ENCODE measurements around the gene TADA3. TPM values are rescaled to one million over a fixed set of nuclear protein-coding genes. Genes with fewer than 3 reads are reported as not detected.

Gene TADA3
- total and polyA plus RNA-seq, 9 of the 15 experiments (the other 6 are each of a cell fraction or from before 2014, with no cell fraction given) = 4.1 to 110 (median 74.8) TPM

DNA sequence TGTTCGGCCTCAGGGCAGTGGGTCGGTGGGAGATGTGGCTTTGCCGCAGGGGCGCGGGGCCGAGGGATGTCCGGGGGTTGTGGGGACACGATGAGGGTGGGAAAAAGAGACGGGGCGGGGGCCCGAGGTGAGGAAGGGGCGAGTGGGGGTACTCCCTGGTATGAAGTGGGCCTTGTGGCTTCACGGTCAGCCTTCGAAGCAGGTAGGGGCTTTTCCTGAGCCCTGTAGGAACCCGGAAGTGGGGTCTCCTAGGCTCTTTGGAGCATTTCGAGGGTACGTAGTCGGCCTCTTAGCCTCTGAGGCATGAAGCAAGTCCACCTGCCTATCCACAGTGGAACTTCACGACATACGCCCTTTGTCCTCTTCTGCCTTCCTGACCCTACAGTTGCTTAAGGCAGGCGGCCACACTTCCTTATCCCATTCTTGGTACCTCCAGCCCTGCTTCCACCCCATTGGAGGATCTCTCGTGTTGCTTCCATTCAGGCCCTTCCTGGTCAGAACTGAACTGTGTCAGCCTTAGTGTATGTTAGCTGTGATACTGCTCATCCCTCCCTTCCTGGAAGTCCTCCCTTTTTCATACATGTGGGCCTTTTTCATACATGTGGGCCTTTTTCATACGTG lies 998 bp upstream of the TADA3 start (continued):
- TF ChIP-seq, protein P1, sequence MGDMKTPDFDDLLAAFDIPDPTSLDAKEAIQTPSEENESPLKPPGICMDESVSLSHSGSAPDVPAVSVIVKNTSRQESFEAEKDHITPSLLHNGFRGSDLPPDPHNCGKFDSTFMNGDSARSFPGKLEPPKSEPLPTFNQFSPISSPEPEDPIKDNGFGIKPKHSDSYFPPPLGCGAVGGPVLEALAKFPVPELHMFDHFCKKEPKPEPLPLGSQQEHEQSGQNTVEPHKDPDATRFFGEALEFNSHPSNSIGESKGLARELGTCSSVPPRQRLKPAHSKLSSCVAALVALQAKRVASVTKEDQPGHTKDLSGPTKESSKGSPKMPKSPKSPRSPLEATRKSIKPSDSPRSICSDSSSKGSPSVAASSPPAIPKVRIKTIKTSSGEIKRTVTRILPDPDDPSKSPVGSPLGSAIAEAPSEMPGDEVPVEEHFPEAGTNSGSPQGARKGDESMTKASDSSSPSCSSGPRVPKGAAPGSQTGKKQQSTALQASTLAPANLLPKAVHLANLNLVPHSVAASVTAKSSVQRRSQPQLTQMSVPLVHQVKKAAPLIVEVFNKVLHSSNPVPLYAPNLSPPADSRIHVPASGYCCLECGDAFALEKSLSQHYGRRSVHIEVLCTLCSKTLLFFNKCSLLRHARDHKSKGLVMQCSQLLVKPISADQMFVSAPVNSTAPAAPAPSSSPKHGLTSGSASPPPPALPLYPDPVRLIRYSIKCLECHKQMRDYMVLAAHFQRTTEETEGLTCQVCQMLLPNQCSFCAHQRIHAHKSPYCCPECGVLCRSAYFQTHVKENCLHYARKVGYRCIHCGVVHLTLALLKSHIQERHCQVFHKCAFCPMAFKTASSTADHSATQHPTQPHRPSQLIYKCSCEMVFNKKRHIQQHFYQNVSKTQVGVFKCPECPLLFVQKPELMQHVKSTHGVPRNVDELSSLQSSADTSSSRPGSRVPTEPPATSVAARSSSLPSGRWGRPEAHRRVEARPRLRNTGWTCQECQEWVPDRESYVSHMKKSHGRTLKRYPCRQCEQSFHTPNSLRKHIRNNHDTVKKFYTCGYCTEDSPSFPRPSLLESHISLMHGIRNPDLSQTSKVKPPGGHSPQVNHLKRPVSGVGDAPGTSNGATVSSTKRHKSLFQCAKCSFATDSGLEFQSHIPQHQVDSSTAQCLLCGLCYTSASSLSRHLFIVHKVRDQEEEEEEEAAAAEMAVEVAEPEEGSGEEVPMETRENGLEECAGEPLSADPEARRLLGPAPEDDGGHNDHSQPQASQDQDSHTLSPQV (IDR thresholded peaks at IDR 0.05) = no peak
- TF ChIP-seq, protein P2, sequence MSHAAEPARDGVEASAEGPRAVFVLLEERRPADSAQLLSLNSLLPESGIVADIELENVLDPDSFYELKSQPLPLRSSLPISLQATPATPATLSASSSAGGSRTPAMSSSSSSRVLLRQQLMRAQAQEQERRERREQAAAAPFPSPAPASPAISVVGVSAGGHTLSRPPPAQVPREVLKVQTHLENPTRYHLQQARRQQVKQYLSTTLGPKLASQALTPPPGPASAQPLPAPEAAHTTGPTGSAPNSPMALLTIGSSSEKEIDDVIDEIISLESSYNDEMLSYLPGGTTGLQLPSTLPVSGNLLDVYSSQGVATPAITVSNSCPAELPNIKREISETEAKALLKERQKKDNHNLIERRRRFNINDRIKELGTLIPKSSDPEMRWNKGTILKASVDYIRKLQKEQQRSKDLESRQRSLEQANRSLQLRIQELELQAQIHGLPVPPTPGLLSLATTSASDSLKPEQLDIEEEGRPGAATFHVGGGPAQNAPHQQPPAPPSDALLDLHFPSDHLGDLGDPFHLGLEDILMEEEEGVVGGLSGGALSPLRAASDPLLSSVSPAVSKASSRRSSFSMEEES (CRISPR knock-in tag; IDR thresholded peaks at IDR 0.05) = no peak
- TF ChIP-seq RFX7 (CRISPR knock-in tag; IDR thresholded peaks at IDR 0.05) (no peak), ERF (CRISPR knock-in tag; IDR thresholded peaks at IDR 0.05) (no peak), CC2D1A (IDR thresholded peaks at IDR 0.05) (no peak)
- TF ChIP-seq, protein P3, sequence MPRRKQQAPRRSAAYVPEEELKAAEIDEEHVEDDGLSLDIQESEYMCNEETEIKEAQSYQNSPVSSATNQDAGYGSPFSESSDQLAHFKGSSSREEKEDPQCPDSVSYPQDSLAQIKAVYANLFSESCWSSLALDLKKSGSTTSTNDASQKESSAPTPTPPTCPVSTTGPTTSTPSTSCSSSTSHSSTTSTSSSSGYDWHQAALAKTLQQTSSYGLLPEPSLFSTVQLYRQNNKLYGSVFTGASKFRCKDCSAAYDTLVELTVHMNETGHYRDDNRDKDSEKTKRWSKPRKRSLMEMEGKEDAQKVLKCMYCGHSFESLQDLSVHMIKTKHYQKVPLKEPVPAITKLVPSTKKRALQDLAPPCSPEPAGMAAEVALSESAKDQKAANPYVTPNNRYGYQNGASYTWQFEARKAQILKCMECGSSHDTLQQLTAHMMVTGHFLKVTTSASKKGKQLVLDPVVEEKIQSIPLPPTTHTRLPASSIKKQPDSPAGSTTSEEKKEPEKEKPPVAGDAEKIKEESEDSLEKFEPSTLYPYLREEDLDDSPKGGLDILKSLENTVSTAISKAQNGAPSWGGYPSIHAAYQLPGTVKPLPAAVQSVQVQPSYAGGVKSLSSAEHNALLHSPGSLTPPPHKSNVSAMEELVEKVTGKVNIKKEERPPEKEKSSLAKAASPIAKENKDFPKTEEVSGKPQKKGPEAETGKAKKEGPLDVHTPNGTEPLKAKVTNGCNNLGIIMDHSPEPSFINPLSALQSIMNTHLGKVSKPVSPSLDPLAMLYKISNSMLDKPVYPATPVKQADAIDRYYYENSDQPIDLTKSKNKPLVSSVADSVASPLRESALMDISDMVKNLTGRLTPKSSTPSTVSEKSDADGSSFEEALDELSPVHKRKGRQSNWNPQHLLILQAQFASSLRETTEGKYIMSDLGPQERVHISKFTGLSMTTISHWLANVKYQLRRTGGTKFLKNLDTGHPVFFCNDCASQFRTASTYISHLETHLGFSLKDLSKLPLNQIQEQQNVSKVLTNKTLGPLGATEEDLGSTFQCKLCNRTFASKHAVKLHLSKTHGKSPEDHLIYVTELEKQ (CRISPR knock-in tag; IDR thresholded peaks at IDR 0.05) = no peak
- TF ChIP-seq, protein P4, sequence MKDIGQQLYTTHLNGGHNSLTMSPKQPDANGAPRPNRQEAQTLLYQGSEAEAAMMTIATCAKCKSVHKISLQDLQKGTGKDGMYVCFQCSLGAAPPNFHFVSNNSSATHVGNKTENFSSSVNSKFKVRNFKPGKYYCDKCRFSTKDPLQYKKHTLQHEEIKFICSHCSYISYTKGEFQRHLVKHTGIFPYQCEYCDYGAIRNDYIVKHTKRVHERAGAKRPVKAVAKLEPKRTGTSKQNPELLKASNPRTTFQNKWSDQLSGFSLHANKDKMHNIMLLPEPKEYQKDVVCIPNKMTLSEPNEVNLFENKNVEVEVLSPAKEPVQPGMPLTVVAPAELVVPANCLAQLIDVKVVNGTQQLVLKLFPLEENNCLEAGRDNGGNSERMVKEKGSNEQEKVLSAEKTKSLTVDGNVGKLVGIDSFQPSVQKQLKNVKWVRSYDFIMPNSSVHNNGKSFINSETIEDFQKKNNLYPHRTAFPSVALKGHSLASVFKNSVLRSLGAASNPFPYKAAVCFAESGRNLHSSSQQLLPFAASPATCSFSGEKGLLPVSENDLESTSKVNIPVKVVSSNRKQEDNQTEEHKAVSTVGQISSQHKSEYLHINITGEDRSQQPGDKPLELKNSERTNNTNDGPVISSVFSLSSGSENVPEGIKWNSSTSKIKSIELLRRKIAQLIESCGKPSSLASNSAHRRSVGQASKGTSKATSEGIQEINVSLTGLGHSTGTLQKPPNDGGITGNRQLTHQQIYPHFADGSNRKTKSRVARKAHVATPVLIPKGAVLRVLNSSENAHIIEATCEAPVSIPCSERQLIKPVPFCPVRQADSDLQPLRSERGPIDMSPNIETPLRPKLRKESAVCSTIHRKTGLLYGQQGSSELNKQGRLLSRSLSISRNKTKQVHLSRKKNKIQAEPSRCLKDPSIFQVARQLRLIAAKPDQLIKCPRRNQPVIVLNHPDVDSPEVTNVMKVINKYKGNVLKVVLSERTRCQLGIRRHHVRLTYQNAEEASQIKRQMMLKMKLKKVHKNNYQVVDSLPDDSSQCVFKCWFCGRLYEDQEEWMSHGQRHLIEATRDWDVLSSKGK (CRISPR knock-in tag; IDR thresholded peaks at IDR 0.05) = no peak
- TF ChIP-seq, protein P5, sequence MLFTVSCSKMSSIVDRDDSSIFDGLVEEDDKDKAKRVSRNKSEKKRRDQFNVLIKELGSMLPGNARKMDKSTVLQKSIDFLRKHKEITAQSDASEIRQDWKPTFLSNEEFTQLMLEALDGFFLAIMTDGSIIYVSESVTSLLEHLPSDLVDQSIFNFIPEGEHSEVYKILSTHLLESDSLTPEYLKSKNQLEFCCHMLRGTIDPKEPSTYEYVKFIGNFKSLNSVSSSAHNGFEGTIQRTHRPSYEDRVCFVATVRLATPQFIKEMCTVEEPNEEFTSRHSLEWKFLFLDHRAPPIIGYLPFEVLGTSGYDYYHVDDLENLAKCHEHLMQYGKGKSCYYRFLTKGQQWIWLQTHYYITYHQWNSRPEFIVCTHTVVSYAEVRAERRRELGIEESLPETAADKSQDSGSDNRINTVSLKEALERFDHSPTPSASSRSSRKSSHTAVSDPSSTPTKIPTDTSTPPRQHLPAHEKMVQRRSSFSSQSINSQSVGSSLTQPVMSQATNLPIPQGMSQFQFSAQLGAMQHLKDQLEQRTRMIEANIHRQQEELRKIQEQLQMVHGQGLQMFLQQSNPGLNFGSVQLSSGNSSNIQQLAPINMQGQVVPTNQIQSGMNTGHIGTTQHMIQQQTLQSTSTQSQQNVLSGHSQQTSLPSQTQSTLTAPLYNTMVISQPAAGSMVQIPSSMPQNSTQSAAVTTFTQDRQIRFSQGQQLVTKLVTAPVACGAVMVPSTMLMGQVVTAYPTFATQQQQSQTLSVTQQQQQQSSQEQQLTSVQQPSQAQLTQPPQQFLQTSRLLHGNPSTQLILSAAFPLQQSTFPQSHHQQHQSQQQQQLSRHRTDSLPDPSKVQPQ (CRISPR knock-in tag; IDR thresholded peaks at IDR 0.05; ENCODE audit: borderline replicate concordance) = no peak
- TF ChIP-seq, protein P6, sequence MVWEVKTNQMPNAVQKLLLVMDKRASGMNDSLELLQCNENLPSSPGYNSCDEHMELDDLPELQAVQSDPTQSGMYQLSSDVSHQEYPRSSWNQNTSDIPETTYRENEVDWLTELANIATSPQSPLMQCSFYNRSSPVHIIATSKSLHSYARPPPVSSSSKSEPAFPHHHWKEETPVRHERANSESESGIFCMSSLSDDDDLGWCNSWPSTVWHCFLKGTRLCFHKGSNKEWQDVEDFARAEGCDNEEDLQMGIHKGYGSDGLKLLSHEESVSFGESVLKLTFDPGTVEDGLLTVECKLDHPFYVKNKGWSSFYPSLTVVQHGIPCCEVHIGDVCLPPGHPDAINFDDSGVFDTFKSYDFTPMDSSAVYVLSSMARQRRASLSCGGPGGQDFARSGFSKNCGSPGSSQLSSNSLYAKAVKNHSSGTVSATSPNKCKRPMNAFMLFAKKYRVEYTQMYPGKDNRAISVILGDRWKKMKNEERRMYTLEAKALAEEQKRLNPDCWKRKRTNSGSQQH (CRISPR knock-in tag; IDR thresholded peaks at IDR 0.05) = peak; percentile 58

Measured in K562 (cell line).